BLaER1 treated with 17β-estradiol and CSF1 and Interleukin-3, amounts not matched to agents 10 nM and 100 nM (cell line): ENCODE measurements around the gene NSD2.

Source experiments
- H3K27ac ChIP-seq, 11 experiments: shearing (Covaris generic); formaldehyde crosslinking; 2 replicates each; pipeline ENCODE4 v1.8.1; 2022
- H3K27me3 ChIP-seq, 11 experiments: shearing (Covaris generic); formaldehyde crosslinking; 2 replicates each; pipeline ENCODE4 v1.8.1; 2022
- H3K36me3 ChIP-seq, 11 experiments: shearing (Covaris generic); formaldehyde crosslinking; 2 replicates each; pipeline ENCODE4 v1.8.1; 2022
- H3K4me1 ChIP-seq, 10 experiments: shearing (Covaris generic); formaldehyde crosslinking; 2 replicates each; pipeline ENCODE4 v1.8.1; 2022
- H3K4me2 ChIP-seq, 11 experiments: shearing (Covaris generic); formaldehyde crosslinking; 2 replicates each; pipeline ENCODE4 v1.8.1; 2022
- H3K4me3 ChIP-seq, 10 experiments: shearing (Covaris generic); formaldehyde crosslinking; 2 replicates each; pipeline ENCODE4 v1.8.1; 2022
- H3K9ac ChIP-seq, 11 experiments: shearing (Covaris generic); formaldehyde crosslinking; 2 replicates each; pipeline ENCODE4 v1.8.1; 2022
- H3K9me3 ChIP-seq, 11 experiments: shearing (Covaris generic); formaldehyde crosslinking; replicated peaks in 1 of 11; 2 replicates each; pipeline ENCODE4 v1.8.1; 2022
- H4K20me1 ChIP-seq, 11 experiments: shearing (Covaris generic); formaldehyde crosslinking; 2 replicates each; pipeline ENCODE4 v1.8.1; 2022
- Cebpa-rat ChIP-seq, 11 experiments: shearing (Covaris generic); IDR thresholded peaks; 2 replicates each; pipeline ENCODE4 v1.8.1; 2022

The NSD2 gene

DNA sequence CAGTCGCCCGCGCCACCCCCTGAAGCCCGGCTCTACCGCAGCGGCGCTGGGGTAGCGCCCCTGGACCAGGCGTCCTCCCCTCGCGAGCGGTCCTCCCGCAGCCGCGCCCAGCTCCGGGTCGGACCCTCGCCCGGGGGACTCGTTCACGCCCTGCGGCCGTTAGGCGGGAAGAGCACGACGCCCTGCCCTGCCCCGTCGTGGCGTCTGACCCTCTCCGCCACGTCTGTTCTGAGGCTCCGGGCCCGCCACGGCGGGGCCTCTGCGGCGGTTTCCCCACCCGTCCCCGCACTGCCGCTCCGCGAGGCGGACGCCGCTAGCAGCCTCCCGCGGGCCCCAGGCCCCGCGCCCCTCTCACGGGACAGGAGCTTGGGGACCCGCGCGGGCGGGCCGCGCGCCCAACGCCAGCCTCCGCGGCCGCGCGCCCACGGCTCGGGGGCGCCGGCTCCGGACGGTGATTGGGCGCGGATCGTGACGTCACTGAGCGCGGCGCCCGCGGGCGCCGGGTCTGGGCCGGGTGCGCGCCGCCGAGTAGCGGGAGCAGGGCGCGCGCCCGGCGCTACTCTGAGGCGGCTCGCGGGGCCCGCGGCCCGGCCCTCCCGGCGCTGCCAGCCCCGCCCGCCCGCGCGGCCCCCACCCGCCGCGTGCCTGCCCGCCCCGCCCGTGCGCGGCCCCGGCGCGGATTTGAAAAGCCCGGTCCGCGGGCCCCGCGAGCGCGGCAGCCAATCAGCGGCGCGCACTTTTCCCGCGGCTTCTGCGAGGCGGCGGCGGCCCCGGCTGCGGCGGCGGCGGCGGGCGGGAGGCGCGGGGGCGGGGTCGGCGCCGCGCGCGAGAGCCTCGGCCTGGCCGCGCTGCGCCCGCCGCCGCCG, at the start of gene NSD2:
Gene NSD2 (plus strand): TSS at position 816 of the 866 bp plus-strand sequence. CDS start 29,262 bp downstream, outside the sequence.
- Histone ChIP-seq H3K4me3 (peak within 1 kb of the TSS; percentile 89 to 97 (median 94)), H3K36me3 (peaks cover 0 to 7% (median 0%) of the 10 kb centered on the region in 11 experiments; a peak in 1 of 22 replicates), H3K9me3 (no peaks in the 10 kb centered on the region), H3K27me3 (no peaks in the 10 kb centered on the region), H4K20me1 (peaks cover 0 to 33% (median 27%) of the 10 kb centered on the region in 11 experiments; a peak in 16 of 22 replicates), H3K4me2 (peak within 1 kb of the TSS; percentile 90 to 97 (median 94)), H3K27ac (peak within 1 kb of the TSS; percentile 81 to 100 (median 98)), H3K9ac (peak within 1 kb of the TSS; percentile 90 to 100 (median 98)), H3K4me1 (peaks cover 26 to 40% (median 34%) of the 10 kb centered on the region in 10 experiments)
- TF ChIP-seq Cebpa-rat (IDR thresholded peaks at IDR 0.05) = no peak

DNA sequence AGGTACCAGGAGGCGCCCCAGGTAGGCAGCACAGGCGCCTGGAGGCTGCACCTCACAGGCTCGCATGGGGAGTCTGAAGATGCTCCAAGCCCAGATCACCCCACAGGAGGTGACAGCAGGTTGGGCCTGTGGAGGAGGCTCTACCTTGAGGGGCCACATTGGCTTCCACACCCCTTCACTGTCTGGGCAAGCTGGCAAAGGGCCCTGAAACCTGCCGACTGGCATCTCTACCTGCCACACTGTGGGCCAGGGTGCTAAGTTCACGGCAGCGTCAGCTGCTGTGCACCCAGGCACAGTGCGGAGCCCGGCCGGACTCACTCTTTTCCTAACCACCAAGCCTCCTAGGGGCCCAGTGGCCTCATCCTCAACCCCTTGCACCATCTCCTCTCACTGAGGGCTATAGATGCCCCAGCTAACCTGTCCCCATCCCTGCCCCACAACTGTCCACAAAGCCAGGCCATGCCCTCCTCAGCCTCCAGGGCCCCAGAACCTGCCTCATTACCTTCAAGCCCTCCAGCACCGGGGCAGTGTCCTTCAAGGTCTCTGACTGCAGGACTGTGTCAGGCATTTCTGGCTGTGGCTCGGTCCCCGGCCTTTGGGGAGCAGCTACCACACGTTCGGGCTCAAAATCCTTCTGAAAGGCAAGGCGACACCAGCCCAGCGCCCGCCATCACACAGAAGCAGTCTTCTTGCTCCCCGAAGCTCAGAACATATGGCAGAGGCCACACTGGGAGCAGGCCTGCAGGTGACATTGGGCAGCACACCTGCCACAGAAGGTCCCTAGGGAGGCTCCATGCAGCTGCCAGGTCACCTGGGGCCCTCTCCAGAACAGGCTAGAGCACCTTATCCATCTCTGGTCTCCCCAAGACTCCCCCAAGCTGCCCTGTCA, 49.3 kb upstream of the NSD2 start:
- Histone ChIP-seq H3K4me2 (no peak overlapping the region), H3K4me1 (no peaks in the 10 kb centered on the region), H3K27ac (no peak overlapping the region), H3K9ac (no peak overlapping the region), H4K20me1 (peaks cover 0 to 77% (median 37%) of the 10 kb centered on the region in 11 experiments; a peak in 17 of 22 replicates), H3K36me3 (peaks cover 89 to 100% (median 99%) of the 10 kb centered on the region in 11 experiments), H3K27me3 (no peaks in the 10 kb centered on the region), H3K9me3 (no peaks in the 10 kb centered on the region), H3K4me3 (no peak overlapping the region)
- no peak for TF ChIP-seq Cebpa-rat (IDR thresholded peaks at IDR 0.05)

DNA sequence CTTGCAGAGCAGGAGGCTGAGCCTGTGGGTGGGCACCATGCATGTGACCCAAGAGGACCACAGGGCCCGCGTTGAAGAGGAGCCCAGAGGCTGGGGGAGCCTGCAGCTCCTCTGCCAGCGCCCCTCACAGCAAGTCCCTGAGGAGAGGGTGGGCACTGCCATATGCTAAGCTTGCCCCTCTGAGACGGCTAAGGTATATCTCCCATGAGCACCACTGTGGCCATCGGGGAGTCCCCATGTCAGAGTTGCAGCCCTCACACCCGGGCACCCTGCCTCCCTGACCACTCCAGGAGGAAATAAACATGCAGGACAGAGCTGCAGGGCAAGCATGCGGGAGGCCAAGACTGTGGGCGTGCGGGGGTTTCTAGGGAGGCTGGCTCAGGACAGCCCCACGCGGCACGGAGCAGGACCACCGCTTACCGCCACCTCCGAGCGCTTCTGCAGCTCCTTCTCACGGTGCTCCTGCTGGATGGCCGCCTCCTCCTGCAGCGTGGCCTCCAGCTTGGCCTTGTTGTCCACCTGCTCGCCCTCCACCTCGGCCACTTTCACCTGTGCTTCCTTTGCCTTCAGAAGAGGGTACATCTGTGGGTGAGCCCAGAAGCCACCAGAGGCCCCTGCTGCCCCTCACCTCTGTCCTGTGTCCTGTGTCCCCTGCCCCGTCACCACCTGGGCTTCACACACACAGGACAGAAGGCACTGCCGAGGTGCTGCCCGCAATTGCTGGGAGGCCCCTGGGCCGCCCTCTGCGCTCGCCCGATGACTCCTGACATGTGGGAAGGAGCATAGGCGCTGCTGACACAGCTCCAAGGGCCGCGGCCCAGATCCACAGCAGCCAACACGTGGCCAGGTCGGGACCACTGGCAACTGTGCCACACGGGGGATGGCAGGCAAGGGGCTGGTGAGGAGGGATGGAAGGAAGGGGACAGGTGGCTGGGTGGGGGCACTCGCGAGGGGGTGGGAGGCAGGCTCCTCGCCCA, 48.3 kb upstream of the NSD2 start:
- Histone ChIP-seq H3K36me3 (peaks cover 81 to 92% (median 91%) of the 10 kb centered on the region in 11 experiments), H3K4me2 (no peak overlapping the region), H3K9me3 (no peaks in the 10 kb centered on the region), H3K9ac (no peak overlapping the region), H3K4me3 (no peak overlapping the region), H3K27ac (no peak overlapping the region), H4K20me1 (peaks cover 0 to 74% (median 38%) of the 10 kb centered on the region in 11 experiments; a peak in 17 of 22 replicates), H3K4me1 (no peaks in the 10 kb centered on the region), H3K27me3 (no peaks in the 10 kb centered on the region)
- no peak for TF ChIP-seq Cebpa-rat (IDR thresholded peaks at IDR 0.05)

DNA sequence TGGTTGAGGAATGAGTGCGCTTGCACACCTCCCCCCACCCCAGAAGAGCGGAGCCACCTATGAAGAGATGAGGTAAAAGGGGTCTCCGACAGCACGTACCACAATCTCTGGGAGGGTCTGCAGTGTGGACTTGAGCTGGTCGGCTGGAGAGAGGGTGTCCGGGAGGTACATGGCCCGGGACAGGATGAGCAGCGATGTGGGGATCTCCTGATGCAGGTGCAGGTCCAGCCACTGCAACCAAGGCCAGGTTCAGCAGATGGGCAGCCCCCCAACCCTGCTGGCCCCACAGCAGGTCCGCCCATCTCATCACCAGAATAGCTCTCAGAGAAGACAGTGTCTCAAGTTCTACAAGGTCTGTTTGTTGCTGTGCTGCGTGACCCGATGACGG, 47.7 kb upstream of the NSD2 start:
- peaks cover 74 to 85% (median 84%) of the 10 kb centered on the region in 11 experiments for H3K36me3 ChIP-seq
- TF ChIP-seq Cebpa-rat (IDR thresholded peaks at IDR 0.05) = no peak
- no peaks in the 10 kb centered on the region for H3K4me1 ChIP-seq

DNA sequence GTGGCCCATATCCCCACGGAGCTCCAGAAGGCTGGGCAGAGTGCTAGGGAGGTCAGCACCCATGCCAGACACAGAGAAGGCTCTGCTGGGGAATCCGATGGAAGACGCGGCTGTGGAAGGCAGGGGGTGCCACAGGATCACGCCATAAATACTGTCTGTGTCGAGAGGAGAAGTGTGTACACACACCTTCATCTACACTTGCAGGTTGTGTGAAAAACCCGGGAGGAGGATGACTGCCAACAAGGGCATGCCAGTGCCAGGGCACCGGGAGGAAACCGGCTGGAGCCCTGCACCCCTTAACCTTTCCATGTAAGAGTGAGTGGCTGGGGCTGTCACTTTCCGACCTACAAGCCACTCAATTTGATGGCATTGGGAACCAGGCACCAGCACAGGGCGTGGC, 46.4 kb upstream of the NSD2 start:
- Histone ChIP-seq H3K4me3 (no peak overlapping the region), H3K27ac (no peak overlapping the region), H3K9me3 (no peaks in the 10 kb centered on the region), H3K4me1 (peaks cover 0 to 6% (median 5%) of the 10 kb centered on the region in 10 experiments; a peak in 16 of 20 replicates), H3K27me3 (no peaks in the 10 kb centered on the region), H3K36me3 (peaks cover 62 to 78% (median 73%) of the 10 kb centered on the region in 11 experiments), H4K20me1 (peaks cover 0 to 66% (median 36%) of the 10 kb centered on the region in 11 experiments; a peak in 18 of 22 replicates), H3K4me2 (no peak overlapping the region), H3K9ac (no peak overlapping the region)
- TF ChIP-seq Cebpa-rat (IDR thresholded peaks at IDR 0.05) = no peak

More for the DNA sequence above, 47.7 kb upstream of the NSD2 start:
- Histone ChIP-seq H3K9ac (no peak overlapping the region), H3K9me3 (no peaks in the 10 kb centered on the region), H4K20me1 (peaks cover 0 to 74% (median 38%) of the 10 kb centered on the region in 11 experiments; a peak in 17 of 22 replicates), H3K27me3 (no peaks in the 10 kb centered on the region), H3K4me3 (no peak overlapping the region), H3K27ac (no peak overlapping the region), H3K4me2 (no peak overlapping the region)

DNA sequence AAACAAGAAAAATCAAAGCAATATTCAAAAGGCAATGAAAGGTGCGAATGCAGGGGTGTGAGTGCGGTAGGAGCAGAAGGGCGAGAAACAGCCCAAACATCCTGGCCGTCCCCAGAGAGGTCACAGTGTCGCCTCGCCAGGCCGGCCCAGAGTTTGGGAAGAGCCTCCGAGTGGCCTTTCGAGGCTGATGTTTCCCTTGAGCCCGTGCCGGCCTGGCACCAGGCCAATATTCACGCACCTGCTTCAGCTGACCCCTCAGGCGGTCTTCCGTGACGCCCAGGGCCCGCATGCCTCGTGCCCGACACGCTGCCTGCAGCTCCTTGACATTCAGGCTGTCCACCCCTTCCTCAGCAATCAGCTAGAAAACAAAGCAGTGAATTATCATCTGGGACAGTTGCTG, 45.9 kb upstream of the NSD2 start:
- no peak for TF ChIP-seq Cebpa-rat (IDR thresholded peaks at IDR 0.05)
- Histone ChIP-seq H3K36me3 (peaks cover 57 to 77% (median 68%) of the 10 kb centered on the region in 11 experiments), H4K20me1 (peaks cover 0 to 64% (median 34%) of the 10 kb centered on the region in 11 experiments; a peak in 20 of 22 replicates), H3K27me3 (no peaks in the 10 kb centered on the region), H3K9me3 (no peaks in the 10 kb centered on the region), H3K27ac (no peak overlapping the region), H3K4me2 (no peak overlapping the region), H3K4me1 (peaks cover 6 to 11% (median 11%) of the 10 kb centered on the region in 10 experiments), H3K4me3 (no peak overlapping the region), H3K9ac (no peak overlapping the region)

DNA sequence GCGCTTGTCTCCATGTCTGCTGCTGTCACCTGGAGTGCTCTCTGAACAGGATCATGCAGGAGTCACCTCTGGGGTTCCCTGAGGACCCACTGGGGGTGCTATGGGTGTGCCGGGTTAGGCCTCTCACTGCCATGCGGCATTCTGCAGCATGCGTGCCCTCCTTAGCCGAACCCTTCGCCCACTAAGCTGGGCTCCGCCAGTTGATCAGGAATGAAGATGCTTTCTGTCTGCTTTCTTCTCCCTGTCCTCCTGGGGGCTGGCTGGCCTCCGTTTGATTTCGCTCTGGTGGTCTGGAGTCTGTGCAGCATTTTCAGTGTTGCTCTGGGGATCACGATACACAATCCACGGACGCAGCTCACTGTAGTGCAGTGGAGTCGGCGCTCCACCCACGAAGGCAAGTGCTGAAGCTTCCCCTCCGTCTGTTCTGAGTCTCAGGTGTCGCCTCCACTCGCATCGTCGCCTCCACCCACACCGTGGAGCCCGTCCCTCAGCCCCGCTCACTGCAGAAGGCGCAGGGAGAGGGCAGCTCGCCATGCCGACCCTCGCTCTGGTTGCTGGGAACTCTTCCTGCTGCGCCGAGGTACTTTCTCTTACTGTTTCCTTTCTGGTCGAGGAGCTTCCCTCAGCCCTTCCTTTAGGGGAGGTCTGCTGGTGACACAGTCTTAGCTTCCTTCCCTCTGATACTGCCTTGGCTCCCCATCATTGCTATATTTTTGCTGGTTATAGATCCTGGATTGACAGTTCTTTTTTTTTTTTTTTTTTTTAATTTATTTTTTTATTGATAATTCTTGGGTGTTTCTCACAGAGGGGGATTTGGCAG, 44.5 kb upstream of the NSD2 start:
- Histone ChIP-seq H3K27ac (no peak overlapping the region), H4K20me1 (peaks cover 0 to 70% (median 41%) of the 10 kb centered on the region in 11 experiments; a peak in 20 of 22 replicates), H3K4me1 (peaks cover 20 to 26% (median 25%) of the 10 kb centered on the region in 10 experiments), H3K9me3 (no peaks in the 10 kb centered on the region), H3K36me3 (peaks cover 54 to 74% (median 62%) of the 10 kb centered on the region in 11 experiments), H3K4me2 (no peak overlapping the region), H3K4me3 (no peak overlapping the region), H3K27me3 (no peaks in the 10 kb centered on the region), H3K9ac (no peak overlapping the region)
- TF ChIP-seq Cebpa-rat (IDR thresholded peaks at IDR 0.05) = no peak
